Measurements from ENCODE around the gene PRKG1.

Gene PRKG1

DNA sequence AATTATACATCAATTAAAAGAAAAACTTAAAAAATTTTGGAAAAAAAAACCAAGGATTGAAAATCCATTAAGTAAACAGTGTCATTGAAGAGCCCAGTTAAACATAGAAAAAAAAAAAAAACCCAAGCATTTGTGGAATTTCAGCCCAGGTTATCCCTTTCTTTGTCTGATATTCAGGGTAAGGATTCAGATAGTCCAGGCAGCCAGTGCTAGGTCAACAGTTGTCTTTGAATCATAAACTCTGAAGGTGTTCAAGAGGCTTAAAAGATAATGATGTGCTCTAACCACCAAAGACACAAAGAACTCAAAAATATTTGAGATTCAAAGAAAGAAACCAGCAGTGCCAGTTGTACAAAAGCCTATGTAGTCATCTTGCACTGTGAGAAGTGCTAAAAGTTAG lies 969.5 kb downstream of the PRKG1 start:
- DNase-seq, result no peak

DNA sequence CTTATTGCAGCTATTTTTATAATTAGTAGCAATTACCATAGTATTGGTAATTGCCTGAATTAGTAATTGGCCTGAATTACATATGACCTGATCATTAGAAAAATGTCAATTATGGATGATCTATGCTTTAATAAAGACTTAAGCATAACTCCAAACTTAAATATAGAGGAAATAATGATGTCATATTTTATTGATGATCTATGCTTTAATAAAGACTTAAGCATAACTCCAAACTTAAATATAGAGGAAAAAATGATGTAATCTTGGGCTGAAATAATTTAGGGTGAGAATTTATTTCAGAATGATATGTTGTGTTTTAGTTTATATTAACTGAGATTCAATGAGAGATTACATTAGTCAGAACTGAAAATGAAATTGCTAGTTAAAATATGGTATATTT lies 973.8 kb downstream of the PRKG1 start:
- DNase-seq, result no peak

DNA sequence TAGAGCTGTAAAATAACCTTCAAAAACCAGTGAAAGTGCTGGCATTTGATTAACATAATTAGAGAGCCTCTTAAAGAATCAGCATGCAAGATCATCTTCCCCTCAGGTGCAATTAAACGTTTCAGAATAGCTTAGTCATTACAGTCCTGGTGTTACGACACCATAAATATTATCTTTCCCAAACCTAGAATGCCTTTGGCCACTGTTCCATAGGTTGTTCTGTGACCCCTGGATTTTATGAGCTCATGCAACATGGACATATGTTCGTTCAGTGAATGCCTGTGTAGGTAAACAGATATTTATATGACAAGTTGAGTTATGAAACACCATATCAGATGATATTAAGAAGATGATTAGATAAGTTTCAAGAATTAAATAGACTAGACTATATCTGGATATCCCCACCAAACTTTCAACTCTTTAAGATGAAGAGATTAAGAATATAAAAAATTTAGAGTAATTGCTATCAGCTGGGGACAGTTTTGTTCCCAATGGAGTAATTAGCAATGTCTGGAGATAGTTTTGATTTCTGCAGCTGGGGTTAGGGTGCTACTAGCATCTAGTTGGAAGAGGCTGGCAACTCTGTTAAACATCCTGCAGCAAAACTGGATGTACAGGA lies 976.3 kb downstream of the PRKG1 start:
- no peak for DNase-seq

DNA sequence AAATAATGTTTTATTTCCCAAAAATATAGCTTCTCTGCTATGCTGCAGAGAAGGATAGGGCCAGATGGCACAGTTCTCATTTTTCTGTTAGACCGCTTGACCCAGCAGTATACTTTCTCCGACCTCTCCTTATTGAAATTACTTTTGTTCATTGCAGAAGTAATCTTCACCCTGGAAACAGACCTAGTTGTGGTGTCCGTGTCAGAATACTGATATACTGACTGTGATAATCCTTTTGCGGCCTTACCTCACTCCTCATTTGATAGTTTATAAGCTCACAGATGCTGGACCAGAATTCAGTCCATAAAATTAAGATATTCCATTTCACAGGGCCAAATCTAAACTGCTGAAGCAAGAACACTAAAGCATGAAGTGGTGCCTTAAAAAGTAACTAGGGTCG lies 979.2 kb downstream of the PRKG1 start:
- no peak for DNase-seq

DNA sequence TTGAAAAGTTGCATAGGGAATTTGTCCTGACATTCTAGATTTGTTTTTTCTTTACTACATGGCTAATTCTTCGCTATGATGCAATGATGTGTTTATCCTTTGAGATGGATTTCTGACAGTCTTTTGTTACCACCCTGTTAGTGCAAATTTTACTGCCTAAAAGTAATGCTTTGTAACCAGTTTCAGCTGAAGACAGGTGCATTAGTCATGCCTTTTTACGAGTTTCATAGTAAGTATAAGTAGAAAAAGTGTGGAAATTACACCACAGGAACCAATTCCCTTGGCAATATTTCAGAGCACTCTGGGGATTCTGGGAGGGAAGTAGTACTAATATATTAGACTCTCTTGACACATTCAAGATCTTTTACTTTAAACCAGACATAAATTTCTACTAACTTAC lies 982.0 kb downstream of the PRKG1 start:
- DNase-seq, result no peak

DNA sequence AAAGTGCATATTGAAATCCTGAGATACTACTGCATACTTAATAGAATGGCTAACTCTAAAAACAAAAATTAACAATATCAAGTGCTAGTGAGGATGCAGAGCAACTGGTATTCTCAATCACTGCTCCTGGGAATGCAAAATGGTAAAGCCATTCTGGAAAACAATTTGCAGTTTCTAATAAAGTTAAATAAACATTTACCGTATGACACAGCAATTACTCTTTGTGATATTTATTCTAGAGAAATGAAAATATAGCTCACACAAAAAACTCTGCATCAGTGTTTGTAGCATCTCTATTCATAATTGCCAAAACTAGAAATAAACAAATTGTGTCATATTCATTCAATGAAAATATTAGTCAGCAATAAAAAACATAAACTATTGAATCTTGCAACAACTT lies 984.8 kb downstream of the PRKG1 start:
- DNase-seq, result no peak

DNA sequence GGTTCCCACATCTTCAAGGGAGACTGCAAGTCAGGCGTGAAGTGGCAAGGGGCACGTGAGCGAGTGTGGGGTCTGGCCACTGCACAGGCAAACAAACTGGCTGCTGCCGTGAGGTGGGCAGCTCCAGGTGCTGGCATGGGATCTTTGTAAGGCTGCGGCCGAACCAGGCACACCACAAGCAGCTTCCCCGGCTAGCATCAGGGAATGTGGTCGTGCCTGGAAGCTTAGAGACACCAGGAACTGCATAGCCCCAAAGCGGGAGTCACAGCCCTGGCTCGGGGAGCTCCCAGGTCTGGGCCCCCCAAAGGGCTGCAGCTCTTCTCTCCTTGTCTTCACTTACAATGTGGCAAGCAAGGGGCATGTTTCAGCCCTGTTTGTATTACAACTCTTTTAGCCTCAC lies 988.9 kb downstream of the PRKG1 start:
- DNase-seq, result no peak

DNA sequence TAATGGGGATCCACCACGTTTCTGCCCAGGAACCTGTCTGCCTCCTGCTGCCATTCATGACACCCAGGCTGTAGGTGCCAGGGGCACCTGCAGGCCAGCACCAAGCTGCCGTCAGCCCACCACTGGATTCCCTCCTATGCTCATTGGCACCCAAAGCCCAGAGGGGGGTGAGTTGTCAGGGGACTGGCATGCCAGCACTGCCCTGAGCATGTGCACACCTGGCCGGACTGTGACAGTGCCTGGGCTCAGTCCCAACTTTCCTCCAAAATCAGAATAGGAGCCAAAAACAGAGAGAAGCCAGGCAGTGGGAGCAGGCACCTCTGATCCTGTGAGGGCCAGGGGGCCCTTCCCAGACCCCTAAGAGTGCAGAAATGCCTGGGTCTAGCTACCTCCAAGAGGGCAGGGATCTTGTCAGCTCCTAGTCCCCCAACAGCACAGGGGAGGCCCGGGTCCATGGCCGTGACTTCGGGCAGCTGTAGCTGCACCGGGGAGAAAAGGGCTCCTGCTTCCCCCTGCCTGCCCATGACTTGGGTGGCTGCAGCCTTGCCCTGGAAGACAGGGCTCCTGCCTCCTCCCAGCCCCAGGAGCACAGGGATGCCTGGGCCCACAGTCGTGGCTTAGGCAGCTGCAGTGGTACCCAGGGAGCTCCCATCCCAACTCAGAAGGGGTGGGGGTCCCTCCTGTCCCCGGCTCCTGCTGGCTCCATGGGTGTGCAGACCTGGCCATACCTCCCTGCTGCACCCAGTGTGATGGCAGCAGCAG lies 990.0 kb downstream of the PRKG1 start:
- no peak for DNase-seq

DNA sequence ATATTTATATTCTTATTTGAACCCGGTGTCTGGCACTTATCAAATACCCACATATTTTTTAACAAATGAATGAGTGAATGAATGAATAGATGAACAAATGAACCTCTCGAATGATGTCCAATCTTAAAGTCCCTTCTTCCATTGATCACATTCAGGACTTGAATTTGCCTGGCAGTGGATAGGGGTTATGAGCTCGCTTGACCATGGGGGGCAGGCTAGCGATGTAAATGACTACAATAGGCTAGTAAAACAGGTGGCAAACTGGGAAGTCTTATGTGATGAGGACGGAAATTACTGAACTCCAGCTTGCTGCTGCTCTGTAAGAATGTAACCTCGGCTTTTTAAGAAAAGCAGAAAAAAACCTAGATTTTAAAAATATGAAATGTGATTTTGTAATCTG lies 992.1 kb downstream of the PRKG1 start:
- DNase-seq, result no peak

DNA sequence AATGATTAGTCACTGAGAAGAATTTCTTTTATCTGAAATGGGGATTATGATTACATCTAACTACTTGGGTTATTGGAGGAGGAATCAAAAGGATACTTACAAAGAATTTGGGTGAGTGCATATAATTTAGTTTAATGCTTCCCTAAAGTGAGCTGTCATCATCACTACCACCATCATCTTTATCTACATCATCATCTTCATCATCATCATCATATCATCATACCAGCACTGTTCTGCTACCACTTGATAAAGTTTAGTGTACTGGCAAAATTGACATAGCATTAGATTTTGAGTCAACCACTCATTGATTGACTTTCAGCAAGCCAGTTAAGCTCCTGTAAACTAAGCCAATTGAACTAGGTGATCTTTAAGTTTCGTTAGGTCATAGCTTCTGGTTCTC lies 994.2 kb downstream of the PRKG1 start:
- DNase-seq, result no peak

DNA sequence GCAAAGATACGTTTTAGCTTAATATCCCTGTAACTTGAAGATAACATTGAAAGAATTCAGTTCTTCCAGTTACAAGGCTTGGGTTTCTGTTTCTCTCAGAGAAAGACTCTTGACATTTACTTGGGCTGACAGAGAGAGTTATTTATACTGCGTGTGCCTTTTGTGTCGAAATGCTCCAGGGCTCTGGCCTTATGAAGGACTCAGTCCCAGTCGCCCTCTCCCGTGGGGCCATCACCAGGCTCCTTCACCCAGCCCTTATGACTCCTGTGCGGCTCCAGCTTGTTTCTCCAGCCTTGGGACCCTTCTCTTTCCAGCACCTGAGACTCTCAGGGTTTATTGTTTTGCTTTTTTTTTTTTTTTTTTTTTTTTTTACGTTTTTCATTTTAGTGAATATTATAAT lies 997.5 kb downstream of the PRKG1 start:
- DNase-seq, result no peak

DNA sequence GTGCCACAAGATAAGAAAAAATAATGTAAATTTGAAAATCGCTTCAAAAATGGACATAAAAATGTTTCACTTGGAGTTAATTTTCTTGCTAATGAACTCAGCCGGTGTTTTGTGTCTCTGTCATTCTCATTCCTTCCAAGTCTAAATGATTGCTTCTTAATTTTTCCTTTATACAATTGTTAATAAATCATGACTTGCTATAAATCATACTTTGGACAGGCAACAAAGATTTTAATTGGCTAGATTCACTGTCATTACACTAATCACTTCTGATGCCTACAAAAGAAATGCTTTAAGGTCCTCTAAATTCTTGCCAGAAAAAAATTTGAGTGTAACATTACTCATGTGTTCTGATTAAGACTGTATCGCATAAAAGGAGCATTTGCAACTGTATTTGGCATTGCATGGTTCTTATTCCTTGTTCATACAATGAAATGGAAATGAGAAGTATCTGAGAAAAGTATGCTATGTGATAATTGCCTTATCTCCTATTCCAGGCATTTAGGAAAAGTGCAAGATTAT lies 1000.3 kb downstream of the PRKG1 start:
- no peak for DNase-seq

DNA sequence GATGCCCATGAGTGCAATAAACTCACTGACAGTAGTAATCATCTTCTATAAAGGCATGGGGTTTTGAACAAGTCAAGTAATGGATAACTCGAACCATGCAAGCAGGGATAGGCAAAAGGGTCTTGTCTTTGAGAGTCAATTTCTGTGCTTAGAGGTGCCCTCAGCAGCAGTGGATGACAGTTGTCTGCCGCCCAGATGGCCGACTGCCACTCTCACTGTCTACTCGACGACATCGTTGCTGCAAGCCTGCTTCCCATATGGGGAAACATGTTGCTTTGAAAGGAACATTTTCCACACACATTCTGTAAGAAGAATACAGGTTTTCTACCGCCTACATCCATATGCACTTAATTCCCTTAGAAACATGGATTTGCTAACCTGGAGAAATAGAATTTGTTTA lies 1003.5 kb downstream of the PRKG1 start:
- no peak for DNase-seq

DNA sequence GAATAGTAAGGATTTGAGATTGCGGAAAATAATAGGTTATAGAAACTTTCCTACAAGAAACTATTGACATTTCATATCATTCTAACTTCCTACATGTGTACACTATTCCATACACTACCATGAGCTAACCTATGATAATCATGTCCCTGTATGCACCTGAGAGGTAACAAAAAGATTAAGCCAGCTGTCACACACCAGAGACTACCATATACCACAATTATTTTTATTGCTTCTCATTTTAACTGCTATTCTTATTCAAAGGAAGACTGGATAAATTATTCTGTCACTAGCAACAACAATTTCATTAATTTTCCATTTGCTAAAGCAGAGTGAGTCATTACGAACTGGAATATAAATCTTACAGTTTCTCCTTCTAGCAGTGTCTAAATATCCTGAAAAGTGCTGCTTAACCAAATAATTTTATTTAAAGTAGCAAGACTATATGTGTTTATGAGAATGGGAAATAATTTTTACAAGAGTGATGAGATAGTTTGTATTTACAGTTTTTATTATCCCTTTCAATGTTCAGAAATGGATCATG lies 1004.2 kb downstream of the PRKG1 start:
- DNase-seq, result no peak

DNA sequence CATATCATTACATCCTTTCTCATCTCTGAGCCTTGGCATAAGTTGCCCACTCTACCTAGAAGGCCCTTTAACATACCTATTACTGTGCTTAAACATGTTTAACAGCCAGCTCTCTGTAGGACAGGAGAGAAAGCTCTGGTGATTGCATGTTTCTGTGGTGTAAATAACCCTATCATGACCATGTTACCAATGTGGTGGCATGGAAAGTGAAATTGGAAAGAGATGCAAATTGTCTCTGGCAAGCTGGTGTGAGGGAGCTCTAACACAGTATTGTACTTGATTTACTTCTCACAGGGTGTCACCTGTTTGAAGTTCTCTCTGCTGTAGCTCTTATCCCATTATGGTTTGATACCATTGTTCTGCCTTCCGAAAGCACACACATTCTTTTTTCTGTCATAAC lies 1008.0 kb downstream of the PRKG1 start:
- DNase-seq, result no peak

DNA sequence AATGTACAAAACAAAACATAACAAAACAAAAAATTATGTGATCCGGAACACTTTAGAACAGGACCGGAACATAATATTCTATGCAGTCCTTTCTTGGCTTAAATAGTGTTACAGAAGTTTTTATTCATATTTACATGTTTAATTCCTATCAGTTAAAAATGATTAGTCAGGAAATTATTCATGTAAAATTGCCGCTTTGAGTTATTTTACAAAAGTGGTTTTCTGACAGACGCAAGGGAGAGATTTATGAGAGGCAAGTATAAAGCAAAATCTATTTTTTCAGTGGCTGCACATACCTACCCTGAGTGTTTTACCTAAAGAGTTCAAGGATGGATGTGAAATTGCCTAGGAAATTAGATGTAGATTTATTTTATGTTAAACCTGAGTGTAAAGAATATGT lies 1009.1 kb downstream of the PRKG1 start:
- DNase-seq, result no peak

DNA sequence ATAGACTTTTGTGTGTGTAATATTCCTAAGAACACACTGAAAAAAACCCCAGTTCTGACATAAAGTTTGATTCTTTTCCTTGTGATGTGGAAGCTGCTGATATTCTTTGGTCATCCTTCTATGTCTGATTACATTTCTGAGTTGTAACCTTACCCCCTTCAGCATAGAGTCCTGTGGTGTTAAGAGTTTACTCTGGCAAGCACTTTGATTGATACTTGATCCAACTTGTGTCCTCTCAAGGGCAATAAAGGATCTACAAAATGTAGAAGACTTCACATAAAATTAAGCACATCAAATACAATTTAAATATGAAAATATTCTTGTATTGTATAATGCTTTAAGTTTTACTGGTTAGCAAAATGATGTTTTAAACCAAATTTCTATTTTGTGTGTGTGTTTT lies 1018.1 kb downstream of the PRKG1 start:
- DNase-seq, result no peak

DNA sequence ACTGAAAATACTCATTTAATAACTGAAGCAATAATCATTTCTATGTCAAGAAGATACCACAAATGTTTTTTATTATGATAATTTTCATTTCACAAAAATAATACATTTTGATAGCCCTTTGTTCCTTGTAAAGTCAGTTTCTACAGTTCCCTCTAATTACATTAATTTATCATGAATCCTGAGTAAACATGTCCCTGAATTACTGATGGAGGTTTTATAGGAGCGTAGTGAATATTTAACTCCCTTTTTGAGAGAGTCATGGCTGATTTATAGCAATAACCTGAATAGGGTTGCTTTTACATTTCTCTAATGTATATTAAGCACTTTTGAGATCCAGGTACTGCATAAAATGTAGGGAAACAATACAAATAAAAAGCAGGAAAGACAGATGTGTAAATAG lies 1023.8 kb downstream of the PRKG1 start:
- no peak for DNase-seq

DNA sequence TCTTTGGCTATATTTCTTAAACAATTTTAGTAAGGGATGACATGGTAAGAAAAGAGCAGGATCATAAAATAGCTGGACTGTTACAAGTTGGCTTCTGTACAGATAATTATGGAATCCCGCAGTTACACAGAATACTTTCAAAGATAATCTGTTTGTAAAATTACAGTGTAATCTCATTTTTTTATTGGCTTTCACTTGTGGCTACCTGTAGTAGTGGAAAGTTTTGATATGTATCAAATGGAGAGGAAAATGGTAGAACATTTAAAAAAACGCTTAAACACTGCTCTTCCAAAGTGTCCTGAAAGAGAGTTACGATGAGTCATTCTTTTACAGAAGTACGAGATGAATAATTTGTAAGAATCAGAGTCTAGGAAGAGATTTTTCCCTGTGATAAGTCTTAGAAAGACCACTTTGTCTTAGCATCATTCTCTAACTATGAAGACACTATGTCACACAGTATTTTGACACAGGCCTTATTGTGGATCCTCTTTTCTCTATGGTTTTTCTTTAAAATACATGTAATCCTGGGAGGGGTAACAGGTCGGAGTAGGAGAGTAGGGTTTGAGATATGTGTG lies 1024.8 kb downstream of the PRKG1 start:
- no peak for DNase-seq

DNA sequence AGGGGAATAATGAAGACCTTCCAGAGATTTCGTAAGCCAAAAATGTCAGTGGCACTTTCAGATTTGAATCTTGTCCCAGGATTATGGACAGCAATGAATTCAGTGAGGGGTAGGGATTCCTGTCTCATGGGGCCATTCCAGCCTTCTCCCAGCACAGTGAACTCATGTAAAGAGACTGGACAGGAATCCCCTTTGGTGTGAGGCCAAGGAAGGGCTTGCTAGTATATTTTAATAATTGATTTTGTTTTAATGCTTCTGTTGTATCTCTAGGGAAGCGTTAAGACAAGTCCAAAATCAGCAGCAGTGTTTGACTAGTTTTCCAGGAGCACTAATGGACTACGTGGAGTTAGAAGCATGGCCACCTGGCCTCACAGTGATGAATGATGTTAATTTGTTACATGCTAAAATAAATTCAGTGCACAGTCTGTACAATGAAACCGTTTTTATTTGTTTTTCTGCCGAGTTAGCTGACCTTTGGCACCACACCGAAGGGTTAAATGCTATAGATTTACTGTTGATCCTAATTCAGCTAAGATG lies 1025.8 kb downstream of the PRKG1 start:
- no peak for DNase-seq

DNA sequence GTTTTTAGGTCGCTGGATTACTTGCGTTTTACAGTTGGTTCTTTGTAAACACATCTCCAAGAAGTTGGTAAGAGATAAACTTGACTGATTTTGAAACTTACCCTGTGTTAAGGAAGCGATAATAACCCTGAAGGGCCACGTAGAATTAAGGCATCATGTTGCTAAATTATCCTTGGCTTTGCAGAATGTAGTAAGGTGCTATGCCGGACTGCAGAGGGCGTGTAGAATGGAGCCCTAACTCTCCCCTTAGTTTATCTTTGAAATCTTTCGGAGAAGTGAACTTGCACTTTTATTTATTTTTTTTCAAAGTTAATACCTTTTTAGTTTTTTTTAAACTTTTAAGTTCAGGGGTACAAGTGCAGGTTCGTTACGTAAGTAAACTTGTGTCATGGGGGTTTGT lies 1031.0 kb downstream of the PRKG1 start:
- no peak for DNase-seq

DNA sequence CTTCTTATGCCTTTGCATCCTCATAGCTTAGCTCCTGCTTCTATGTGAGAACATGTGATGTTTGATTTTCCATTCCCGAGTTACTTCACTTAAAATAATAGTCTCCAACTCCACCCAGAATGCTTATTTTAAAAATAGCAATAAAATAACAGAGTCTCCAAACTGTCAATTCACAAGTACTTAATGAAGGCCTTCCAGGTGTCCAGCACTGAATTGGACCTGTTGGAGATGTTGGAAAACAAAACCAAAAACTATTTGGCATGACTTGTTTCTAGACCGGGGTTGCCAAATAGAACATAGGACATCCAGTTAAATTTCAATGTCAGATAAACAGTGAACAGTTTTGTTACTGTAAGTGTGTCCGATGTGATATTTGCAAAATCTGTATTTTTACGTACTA lies 1031.7 kb downstream of the PRKG1 start:
- no peak for DNase-seq

DNA sequence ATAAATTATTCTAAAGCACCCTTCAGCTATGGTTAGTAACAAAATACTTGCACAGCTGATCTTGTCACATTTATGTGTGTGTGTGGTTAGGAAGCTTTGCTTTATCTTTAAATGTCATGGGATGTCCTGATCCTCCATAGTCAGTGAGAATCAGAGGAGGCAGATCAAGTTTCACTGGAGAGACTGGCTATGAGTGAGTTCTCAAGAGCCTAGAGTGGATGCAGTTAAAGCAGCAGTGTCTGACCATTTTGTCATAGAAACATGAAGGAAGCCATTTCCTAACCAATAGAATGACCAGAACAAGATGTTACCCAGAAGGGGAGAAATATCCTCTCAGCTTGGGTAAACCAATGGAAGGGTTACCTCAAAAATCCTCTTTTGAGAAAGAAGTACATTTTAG lies 1032.6 kb downstream of the PRKG1 start:
- DNase-seq, result no peak

DNA sequence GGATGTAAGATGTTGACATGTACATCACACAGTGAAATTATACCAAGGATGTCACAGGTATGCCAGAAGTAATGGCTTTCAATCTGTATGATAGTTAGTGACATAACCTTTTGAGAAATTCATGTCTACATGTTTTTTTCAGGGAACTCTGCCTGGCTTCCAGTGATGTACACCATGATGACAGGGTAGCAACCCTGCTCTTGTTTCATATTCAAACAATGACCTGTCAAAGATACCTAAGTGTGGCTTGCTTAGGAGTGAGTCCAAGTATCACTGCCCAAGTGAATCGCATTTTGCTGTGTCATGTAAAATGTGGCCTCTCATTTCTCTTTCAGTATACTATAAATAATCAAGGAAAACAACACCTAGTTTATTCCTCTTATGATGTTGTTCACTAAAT lies 1033.9 kb downstream of the PRKG1 start:
- no peak for DNase-seq
